GM21360 (cell line): ENCODE results near the gene JAG2.

Experiments
- ATAC-seq: cut with Tn5 transposase; IDR thresholded peaks from one replicate; pipeline ENCODE4 v1.9.1; 2021; ENCODE audit warnings: mild to moderate bottlenecking, moderate library complexity; ENCODE audit not compliant: unreplicated experiment

Gene JAG2

GRCh38 chr14:105185001-105185400 is 16.4 kb upstream of the JAG2 start:
- ATAC-seq: no peak

GRCh38 chr14:105184461-105184860 is 15.9 kb upstream of the JAG2 start:
- ATAC-seq: no peak

- no peak for ATAC-seq
These were observed 13.9 kb upstream of the JAG2 start for GRCh38 chr14:105182296-105183020.

GRCh38 chr14:105181549-105182295 is 13.1 kb upstream of the JAG2 start:
- no peak for ATAC-seq

- ATAC-seq: no peak
These were observed 12.3 kb upstream of the JAG2 start, which contains the start of gene NUDT14 for GRCh38 chr14:105180592-105181548. Gene NUDT14, minus strand, starts transcription at chr14:105181312. Its CDS starts 103 bp downstream, at chr14:105181209.

GRCh38 chr14:105179191-105179590 is 10.6 kb upstream of the JAG2 start:
- ATAC-seq: no peak

- ATAC-seq: no peak
These were observed 10.2 kb upstream of the JAG2 start for GRCh38 chr14:105178868-105179140.

- no peak for ATAC-seq
These were observed 9.7 kb upstream of the JAG2 start for GRCh38 chr14:105178069-105178867.

- no peak for ATAC-seq
These were observed 8.5 kb upstream of the JAG2 start for GRCh38 chr14:105177082-105177481.

GRCh38 chr14:105176513-105176912 is 7.9 kb upstream of the JAG2 start:
- no peak for ATAC-seq

- no peak for ATAC-seq
These were observed 5.6 kb upstream of the JAG2 start for GRCh38 chr14:105173901-105174894.

GRCh38 chr14:105173145-105173544 is 4.6 kb upstream of the JAG2 start:
- ATAC-seq: no peak

GRCh38 chr14:105172476-105172875 is 3.9 kb upstream of the JAG2 start:
- no peak for ATAC-seq

GRCh38 chr14:105171004-105171673 is 2.6 kb upstream of the JAG2 start:
- ATAC-seq: no peak

- no peak for ATAC-seq
These were observed 1.4 kb upstream of the JAG2 start for GRCh38 chr14:105169776-105170655.

GRCh38 chr14:105168979-105169507 is 467 bp upstream of the JAG2 start:
- no peak for ATAC-seq

- ATAC-seq: no peak
These were observed 519 bp downstream of the JAG2 start for GRCh38 chr14:105168093-105168420.
